Kidney epithelial cell (primary cell): Measurements from ENCODE around the gene OSGIN1. TPM values are rescaled to one million over a fixed set of nuclear protein-coding genes. Genes with fewer than 3 reads are reported as not detected.

Source experiments
- DNase-seq: peaks from one replicate; pipeline ENCODE4 v3.0.0-alpha.2; 2010; ENCODE audit warnings: low read depth
- H3K27me3 ChIP-seq: 2 replicates; pipeline ENCODE4 v1.6.0; 2011; ENCODE audit warnings: low read length; ENCODE audit not compliant: control insufficient read depth, insufficient read depth
- H3K36me3 ChIP-seq: 2 replicates; pipeline ENCODE4 v1.5.1; 2011; ENCODE audit warnings: low read length; ENCODE audit not compliant: control insufficient read depth, insufficient read depth
- H3K4me3 ChIP-seq: 2 replicates; pipeline ENCODE4 v1.5.1; 2011; ENCODE audit warnings: low read depth, mild to moderate bottlenecking, control low read depth, low read length
- total RNA-seq: library from RNA; depleted of rRNA; stranded (reverse); fragments of >200 nt; gene quantifications from 2 replicates; pipeline ENCODE4 v1.2.3, GENCODE V29; 2015
- TF ChIP-seq, protein P1 (sequence below): IDR thresholded peaks from 2 replicates; pipeline ENCODE4 v1.5.1; 2011; ENCODE audit warnings: mild to moderate bottlenecking, moderate library complexity, low read length, control low read depth, inconsistent platforms; ENCODE audit not compliant: insufficient read depth, poor library complexity, severe bottlenecking

Gene OSGIN1
- total RNA-seq, 1 donor from 2014 or later: 8.0 TPM

DNA sequence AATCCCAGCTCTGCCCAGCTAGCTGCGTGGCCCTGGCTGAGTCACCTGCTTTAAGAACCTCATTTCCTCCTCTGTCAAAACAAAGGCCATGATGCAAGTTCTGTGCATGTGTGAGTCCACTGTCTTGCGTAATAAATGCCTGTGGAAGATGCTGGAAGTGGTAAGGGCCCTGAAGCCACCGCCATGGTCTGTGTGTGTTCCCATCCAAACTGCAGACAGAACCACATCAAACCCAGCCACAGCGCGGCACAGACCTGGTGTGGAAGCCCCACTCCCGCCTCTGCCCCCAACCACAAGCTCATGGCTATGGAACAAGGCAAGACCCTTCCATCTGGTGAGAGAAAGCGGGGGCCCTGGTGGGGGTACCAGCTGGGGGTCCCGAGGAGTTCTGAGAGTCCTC lies 41.0 kb downstream of the OSGIN1 start:
- Histone ChIP-seq H3K27me3 (peaks cover 22% of the 10 kb centered on the region), H3K4me3 (no peak overlapping the region), H3K36me3 (no peaks in the 10 kb centered on the region)
- TF ChIP-seq, protein P1, sequence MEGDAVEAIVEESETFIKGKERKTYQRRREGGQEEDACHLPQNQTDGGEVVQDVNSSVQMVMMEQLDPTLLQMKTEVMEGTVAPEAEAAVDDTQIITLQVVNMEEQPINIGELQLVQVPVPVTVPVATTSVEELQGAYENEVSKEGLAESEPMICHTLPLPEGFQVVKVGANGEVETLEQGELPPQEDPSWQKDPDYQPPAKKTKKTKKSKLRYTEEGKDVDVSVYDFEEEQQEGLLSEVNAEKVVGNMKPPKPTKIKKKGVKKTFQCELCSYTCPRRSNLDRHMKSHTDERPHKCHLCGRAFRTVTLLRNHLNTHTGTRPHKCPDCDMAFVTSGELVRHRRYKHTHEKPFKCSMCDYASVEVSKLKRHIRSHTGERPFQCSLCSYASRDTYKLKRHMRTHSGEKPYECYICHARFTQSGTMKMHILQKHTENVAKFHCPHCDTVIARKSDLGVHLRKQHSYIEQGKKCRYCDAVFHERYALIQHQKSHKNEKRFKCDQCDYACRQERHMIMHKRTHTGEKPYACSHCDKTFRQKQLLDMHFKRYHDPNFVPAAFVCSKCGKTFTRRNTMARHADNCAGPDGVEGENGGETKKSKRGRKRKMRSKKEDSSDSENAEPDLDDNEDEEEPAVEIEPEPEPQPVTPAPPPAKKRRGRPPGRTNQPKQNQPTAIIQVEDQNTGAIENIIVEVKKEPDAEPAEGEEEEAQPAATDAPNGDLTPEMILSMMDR: no peak
- peak; percentile 80 for DNase-seq

DNA sequence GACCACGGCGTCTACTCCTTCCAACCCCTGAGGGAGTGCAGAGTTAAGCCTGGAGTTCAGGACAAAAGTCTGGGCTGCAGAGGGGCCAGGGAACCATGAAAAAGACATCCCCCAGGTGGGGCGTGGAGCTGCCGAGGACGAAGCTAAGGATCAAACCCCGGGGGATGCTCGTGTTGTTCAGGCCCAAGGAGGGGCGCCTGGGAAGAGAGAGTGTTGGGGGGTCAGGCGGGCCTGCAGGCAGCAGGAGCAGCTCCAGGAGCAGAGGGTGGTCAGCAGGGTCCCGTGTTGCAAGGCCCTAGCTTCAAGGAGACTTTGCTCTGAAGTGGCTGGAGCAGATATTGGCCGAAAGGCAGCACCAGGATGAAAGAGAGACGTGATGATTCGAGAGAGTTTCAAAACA lies 41.7 kb downstream of the OSGIN1 start:
- H3K27me3 ChIP-seq: peaks cover 18% of the 10 kb centered on the region
- H3K36me3 ChIP-seq: no peaks in the 10 kb centered on the region
- DNase-seq: no peak
- TF ChIP-seq, protein P1: no peak
- no peak overlapping the region for H3K4me3 ChIP-seq

DNA sequence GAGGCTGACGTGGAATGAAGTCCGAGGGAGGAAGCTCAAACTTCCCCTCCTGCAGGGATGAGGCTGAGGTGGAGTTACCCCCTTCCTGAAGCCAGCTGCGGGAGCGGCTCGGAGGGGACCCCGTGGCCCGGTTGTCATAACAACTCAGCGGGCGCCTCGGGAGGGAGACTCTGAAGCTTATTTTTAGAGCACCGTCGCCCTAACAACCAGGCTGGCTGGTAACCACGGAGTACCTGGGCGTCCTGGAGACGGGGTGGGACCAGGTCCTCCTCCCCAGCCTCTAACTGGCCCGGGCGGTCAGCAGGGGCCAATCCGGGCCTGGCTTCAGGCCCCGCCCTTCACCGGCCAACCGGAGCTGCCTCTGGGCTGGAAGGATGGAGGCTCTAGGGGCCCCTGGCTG lies 42.7 kb downstream of the OSGIN1 start:
- DNase-seq: no peak
- TF ChIP-seq, protein P1: no peak
- peaks cover 10% of the 10 kb centered on the region for H3K27me3 ChIP-seq
- H3K36me3 ChIP-seq: no peaks in the 10 kb centered on the region
- no peak overlapping the region for H3K4me3 ChIP-seq

DNA sequence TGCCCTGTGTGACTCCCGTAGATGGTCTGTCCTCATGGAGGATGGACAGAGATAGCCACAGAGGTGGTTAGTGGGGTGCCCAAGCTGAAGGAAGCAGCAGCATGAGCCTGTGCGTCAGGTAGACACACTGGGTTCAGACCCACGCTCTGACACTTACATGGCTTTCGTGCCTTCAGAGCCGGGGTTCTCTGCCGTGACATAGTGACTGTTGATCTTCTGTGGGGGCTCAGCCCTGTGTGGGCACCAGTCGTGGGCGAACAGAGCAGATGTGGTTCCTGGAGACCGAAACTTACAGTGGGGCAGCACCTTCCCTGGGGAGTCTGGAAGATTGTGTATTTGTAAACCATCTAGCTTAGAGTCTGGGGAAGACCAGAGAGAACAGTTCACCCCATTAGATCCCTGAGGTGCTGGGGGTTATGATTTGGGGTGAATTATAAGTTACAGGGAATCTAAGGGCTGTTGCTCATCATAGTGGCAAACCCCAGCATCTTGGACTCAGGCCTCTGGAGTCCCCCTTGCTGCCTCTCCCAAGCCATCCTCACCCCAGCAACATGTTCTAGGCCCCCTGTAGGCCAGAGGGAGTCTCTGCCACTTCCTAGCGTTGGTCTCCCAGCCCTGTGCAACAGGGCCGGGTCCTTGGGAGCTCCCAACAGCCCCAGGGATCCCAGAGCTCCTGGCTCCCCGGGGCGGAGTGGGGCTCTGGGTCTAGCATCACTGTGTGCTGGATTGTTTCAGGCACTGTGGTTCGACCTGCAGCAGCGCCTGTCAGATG lies 43.6 kb downstream of the OSGIN1 start:
- no peak overlapping the region for H3K4me3 ChIP-seq
- TF ChIP-seq, protein P1: no peak
- H3K27me3 ChIP-seq: peaks cover 12% of the 10 kb centered on the region
- no peaks in the 10 kb centered on the region for H3K36me3 ChIP-seq
- DNase-seq: no peak

DNA sequence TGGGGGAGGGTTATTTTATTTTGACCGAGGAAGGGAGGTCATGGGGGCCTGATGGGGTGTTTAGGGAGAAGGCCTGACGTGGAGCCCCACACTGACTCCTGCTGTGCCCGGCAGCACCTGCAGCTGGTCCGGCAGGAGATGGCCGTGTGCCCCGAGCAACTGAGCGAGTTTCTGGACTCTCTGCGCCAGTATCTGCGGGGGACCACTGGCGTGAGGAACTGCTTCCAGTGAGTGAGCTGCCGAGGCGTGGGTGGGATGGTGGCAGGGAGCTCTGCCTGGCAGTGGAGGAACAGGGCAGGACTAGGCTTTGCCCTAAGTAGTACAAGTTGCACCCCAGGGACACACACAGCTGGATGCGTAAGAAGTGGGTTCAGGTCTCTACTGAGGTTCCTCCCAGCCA lies 45.1 kb downstream of the OSGIN1 start:
- DNase-seq: no peak
- Histone ChIP-seq H3K36me3 (no peaks in the 10 kb centered on the region), H3K4me3 (no peak overlapping the region), H3K27me3 (peaks cover 19% of the 10 kb centered on the region)
- TF ChIP-seq, protein P1: no peak
